Mucosa of rectum (tissue), 2 donors: Measurements from ENCODE around the gene USP17L22.
"Not testable (repeated sequence)": the region's sequence is repeated elsewhere in the genome, so short reads cannot be mapped to it uniquely, and the experiment has no call there.

ENCODE experiments used
- H3K27ac ChIP-seq, 2 donors: one replicate each; pipeline ENCODE4 v1.7.0; 2013; ENCODE audit warnings: inconsistent platforms in 2 of 2, low read depth in 2 of 2, low read length in 2 of 2
- H3K27me3 ChIP-seq, 2 donors: one replicate each; pipeline ENCODE4 v1.7.0; 2013; ENCODE audit warnings: low read length in 2 of 2; ENCODE audit not compliant: control insufficient read depth in 2 of 2, insufficient read depth in 2 of 2
- H3K36me3 ChIP-seq, 2 donors: one replicate each; pipeline ENCODE4 v1.7.0; 2013; ENCODE audit warnings: low read length in 2 of 2; ENCODE audit not compliant: control insufficient read depth in 2 of 2, insufficient read depth in 2 of 2
- H3K4me1 ChIP-seq, 2 donors: one replicate each; pipeline ENCODE4 v1.7.0; 2013; ENCODE audit warnings: low read length in 2 of 2, mild to moderate bottlenecking in 1 of 2; ENCODE audit not compliant: control insufficient read depth in 2 of 2, insufficient read depth in 2 of 2
- H3K4me3 ChIP-seq, 2 donors: one replicate each; pipeline ENCODE4 v1.7.0; 2013; ENCODE audit warnings: low read length in 2 of 2
- H3K9ac ChIP-seq, 2 donors: one replicate each; pipeline ENCODE4 v1.7.0; 2013; ENCODE audit warnings: low read length in 2 of 2, low read depth in 1 of 2, mild to moderate bottlenecking in 1 of 2
- H3K9me3 ChIP-seq, 2 donors: one replicate each; pipeline ENCODE4 v1.7.0; 2013; ENCODE audit warnings: low read length in 2 of 2; ENCODE audit not compliant: control insufficient read depth in 2 of 2
- donor health status: healthy.
- donor health status: Normal muscosa, but diverticular disease.

USP17L22 gene, protein sequence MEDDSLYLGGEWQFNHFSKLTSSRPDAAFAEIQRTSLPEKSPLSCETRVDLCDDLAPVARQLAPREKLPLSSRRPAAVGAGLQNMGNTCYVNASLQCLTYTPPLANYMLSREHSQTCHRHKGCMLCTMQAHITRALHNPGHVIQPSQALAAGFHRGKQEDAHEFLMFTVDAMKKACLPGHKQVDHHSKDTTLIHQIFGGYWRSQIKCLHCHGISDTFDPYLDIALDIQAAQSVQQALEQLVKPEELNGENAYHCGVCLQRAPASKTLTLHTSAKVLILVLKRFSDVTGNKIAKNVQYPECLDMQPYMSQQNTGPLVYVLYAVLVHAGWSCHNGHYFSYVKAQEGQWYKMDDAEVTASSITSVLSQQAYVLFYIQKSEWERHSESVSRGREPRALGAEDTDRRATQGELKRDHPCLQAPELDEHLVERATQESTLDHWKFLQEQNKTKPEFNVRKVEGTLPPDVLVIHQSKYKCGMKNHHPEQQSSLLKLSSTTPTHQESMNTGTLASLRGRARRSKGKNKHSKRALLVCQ

DNA sequence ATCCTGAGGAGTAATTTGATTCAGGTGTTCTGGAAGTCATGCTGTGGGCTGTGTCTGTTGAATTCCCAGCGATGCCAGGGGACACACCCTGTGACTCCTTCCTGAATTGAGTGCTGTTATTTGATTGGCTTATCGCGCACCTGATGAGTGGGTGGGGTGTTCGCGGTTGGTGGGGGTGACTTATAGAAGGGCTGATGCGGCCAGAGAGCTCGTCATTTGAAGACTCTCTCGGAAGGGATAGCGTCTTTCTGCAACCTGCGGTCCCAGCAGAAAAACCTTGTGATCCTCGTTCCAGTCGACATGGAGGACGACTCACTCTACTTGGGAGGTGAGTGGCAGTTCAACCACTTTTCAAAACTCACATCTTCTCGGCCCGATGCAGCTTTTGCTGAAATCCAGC is at the start of gene USP17L22:
Gene USP17L22, plus strand, starts transcription at position 301 of the 400 bp plus-strand sequence. Its CDS starts 0 bp downstream, at position 301.
- H3K9ac ChIP-seq, H3K27ac ChIP-seq, H3K4me1 ChIP-seq, H3K27me3 ChIP-seq, H3K9me3 ChIP-seq, H3K4me3 ChIP-seq, H3K36me3 ChIP-seq: not testable (repeated sequence)

GRCh38 chr4:9219852-9220251 is 47.6 kb upstream of the USP17L22 start, which contains the start of gene USP17L12:
Gene USP17L12, plus strand, starts transcription at chr4:9220152. Its CDS starts 0 bp downstream, at chr4:9220152.
- not testable (repeated sequence) for H3K4me1 ChIP-seq, H3K9me3 ChIP-seq, H3K4me3 ChIP-seq, H3K27me3 ChIP-seq, H3K27ac ChIP-seq, H3K9ac ChIP-seq, H3K36me3 ChIP-seq

DNA sequence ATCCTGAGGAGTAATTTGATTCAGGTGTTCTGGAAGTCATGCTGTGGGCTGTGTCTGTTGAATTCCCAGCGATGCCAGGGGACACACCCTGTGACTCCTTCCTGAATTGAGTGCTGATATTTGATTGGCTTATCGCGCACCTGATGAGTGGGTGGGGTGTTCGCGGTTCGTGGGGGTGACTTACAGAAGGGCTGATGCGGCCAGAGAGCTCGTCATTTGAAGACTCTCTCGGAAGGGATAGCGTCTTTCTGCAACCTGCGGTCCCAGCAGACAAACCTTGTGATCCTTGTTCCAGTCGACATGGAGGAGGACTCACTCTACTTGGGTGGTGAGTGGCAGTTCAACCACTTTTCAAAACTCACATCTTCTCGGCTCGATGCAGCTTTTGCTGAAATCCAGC is 42.8 kb upstream of the USP17L22 start, which contains the start of gene USP17L13:
Gene USP17L13, plus strand, starts transcription at position 301 of the 400 bp plus-strand sequence. Its CDS starts 0 bp downstream, at position 301.
- not testable (repeated sequence) for H3K4me3 ChIP-seq, H3K4me1 ChIP-seq, H3K27ac ChIP-seq, H3K27me3 ChIP-seq, H3K9ac ChIP-seq, H3K9me3 ChIP-seq, H3K36me3 ChIP-seq

GRCh38 chr4:9230249-9230648 is 37.2 kb upstream of the USP17L22 start:
- H3K27me3 ChIP-seq, H3K4me3 ChIP-seq, H3K9ac ChIP-seq, H3K9me3 ChIP-seq, H3K4me1 ChIP-seq, H3K27ac ChIP-seq, H3K36me3 ChIP-seq: not testable (repeated sequence)

GRCh38 chr4:9234085-9234484 is 33.3 kb upstream of the USP17L22 start, which contains the start of gene USP17L15:
Gene USP17L15, plus strand, starts transcription at chr4:9234385. Its CDS starts 0 bp downstream, at chr4:9234385.
- H3K27me3 ChIP-seq, H3K9me3 ChIP-seq, H3K36me3 ChIP-seq, H3K9ac ChIP-seq, H3K27ac ChIP-seq, H3K4me1 ChIP-seq, H3K4me3 ChIP-seq: not testable (repeated sequence)

GRCh38 chr4:9238461-9238860 is 29.0 kb upstream of the USP17L22 start:
- H3K27ac ChIP-seq, H3K9ac ChIP-seq, H3K36me3 ChIP-seq, H3K4me1 ChIP-seq, H3K9me3 ChIP-seq, H3K27me3 ChIP-seq, H3K4me3 ChIP-seq: not testable (repeated sequence)

DNA sequence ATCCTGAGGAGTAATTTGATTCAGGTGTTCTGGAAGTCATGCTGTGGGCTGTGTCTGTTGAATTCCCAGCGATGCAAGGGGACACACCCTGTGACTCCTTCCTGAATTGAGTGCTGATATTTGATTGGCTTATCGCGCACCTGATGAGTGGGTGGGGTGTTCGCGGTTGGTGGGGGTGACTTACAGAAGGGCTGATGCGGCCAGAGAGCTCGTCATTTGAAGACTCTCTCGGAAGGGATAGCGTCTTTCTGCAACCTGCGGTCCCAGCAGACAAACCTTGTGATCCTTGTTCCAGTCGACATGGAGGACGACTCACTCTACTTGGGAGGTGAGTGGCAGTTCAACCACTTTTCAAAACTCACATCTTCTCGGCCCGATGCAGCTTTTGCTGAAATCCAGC is 23.8 kb upstream of the USP17L22 start, which contains the start of gene USP17L17:
Gene USP17L17, plus strand, starts transcription at position 301 of the 400 bp plus-strand sequence. Its CDS starts 0 bp downstream, at position 301.
- not testable (repeated sequence) for H3K4me3 ChIP-seq, H3K27me3 ChIP-seq, H3K9ac ChIP-seq, H3K27ac ChIP-seq, H3K36me3 ChIP-seq, H3K9me3 ChIP-seq, H3K4me1 ChIP-seq

GRCh38 chr4:9247953-9248680 is 19.3 kb upstream of the USP17L22 start, which contains the start of gene USP17L18:
Gene USP17L18, plus strand, starts transcription at chr4:9248630. Its CDS starts 0 bp downstream, at chr4:9248630.
- not testable (repeated sequence) for H3K27me3 ChIP-seq, H3K9me3 ChIP-seq, H3K4me3 ChIP-seq, H3K27ac ChIP-seq, H3K9ac ChIP-seq, H3K36me3 ChIP-seq, H3K4me1 ChIP-seq

- H3K4me1 ChIP-seq, H3K9me3 ChIP-seq, H3K9ac ChIP-seq, H3K36me3 ChIP-seq, H3K4me3 ChIP-seq, H3K27me3 ChIP-seq, H3K27ac ChIP-seq: not testable (repeated sequence)
Measured at GRCh38 chr4:9253078-9253477, 14.3 kb upstream of the USP17L22 start, which contains the start of gene USP17L19. Gene USP17L19, plus strand, starts transcription at chr4:9253378. Its CDS starts 0 bp downstream, at chr4:9253378.

- H3K9me3 ChIP-seq, H3K36me3 ChIP-seq, H3K9ac ChIP-seq, H3K27ac ChIP-seq, H3K4me1 ChIP-seq, H3K27me3 ChIP-seq, H3K4me3 ChIP-seq: not testable (repeated sequence)
Measured at GRCh38 chr4:9257824-9258223, 9.6 kb upstream of the USP17L22 start, which contains the start of gene USP17L20. Gene USP17L20, plus strand, starts transcription at chr4:9258124. Its CDS starts 0 bp downstream, at chr4:9258124.
